GM12872 (cell line): ENCODE measurements around the gene EYA2.

ENCODE experiments used
- CTCF ChIP-seq: IDR thresholded peaks from 3 replicates; pipeline ENCODE4 v1.5.1; 2011; ENCODE audit warnings: low read depth, mild to moderate bottlenecking, low read length, moderate library complexity; ENCODE audit not compliant: insufficient read depth

The EYA2 gene

GRCh38 chr20:47120346-47120936, 225.8 kb downstream of the EYA2 start:
- TF ChIP-seq CTCF: no peak

GRCh38 chr20:47122560-47122959, 227.9 kb downstream of the EYA2 start:
- TF ChIP-seq CTCF: no peak

GRCh38 chr20:47124181-47124717, 229.6 kb downstream of the EYA2 start:
- TF ChIP-seq CTCF: no peak

- no peak for TF ChIP-seq CTCF
Measured at GRCh38 chr20:47125508-47125757, 230.8 kb downstream of the EYA2 start.

- no peak for TF ChIP-seq CTCF
Measured at GRCh38 chr20:47125758-47126591, 231.3 kb downstream of the EYA2 start.

- TF ChIP-seq CTCF: no peak
Measured at GRCh38 chr20:47126709-47127108, 232.1 kb downstream of the EYA2 start.

- TF ChIP-seq CTCF: no peak
Measured at GRCh38 chr20:47127546-47127945, 232.9 kb downstream of the EYA2 start.
